ENCODE results near the gene PPY.

The PPY gene

GRCh38 chr17:43913584-43913983, 28.7 kb downstream of the PPY start:
- no peak overlapping the region for H3K4me3 ChIP-seq (ENCODE audit: low read length)
- peaks cover 8% of the 10 kb centered on the region for H3K27me3 ChIP-seq (ENCODE audit: insufficient read depth, low read length)
- H3K9ac ChIP-seq (ENCODE audit: low read depth, low read length) = no peak overlapping the region
- 0 out of 2 replicates have a peak, but pooled peaks cover 5% of the 10 kb centered on the region for H3K4me1 ChIP-seq (ENCODE audit: insufficient read depth, low read length)
- WGBS = 88% methylated on average over 5 of the region's 6 CpGs
- H3K27ac ChIP-seq (ENCODE audit: low read depth, low read length) = no peak overlapping the region
- no peaks in the 10 kb centered on the region for H3K9me3 ChIP-seq (ENCODE audit: insufficient read depth, low read depth, low read length)
- no peaks in the 10 kb centered on the region for H3K36me3 ChIP-seq (ENCODE audit: insufficient read depth, low read length)

GRCh38 chr17:43912635-43913304, 29.5 kb downstream of the PPY start:
- Histone ChIP-seq H3K9ac (ENCODE audit: low read depth, low read length) (no peak overlapping the region), H3K9me3 (ENCODE audit: insufficient read depth, low read depth, low read length) (no peaks in the 10 kb centered on the region), H3K27me3 (ENCODE audit: insufficient read depth, low read length) (peaks cover 13% of the 10 kb centered on the region), H3K4me1 (ENCODE audit: insufficient read depth, low read length) (0 out of 2 replicates have a peak, but pooled peaks cover 5% of the 10 kb centered on the region), H3K36me3 (ENCODE audit: insufficient read depth, low read length) (no peaks in the 10 kb centered on the region), H3K4me3 (ENCODE audit: low read length) (no peak overlapping the region), H3K27ac (ENCODE audit: low read depth, low read length) (no peak overlapping the region)
- 61% methylated on average over 4 of the region's 4 CpGs for WGBS

- H3K27me3 ChIP-seq (ENCODE audit: insufficient read depth, low read length) = peaks cover 13% of the 10 kb centered on the region
- WGBS = 89% methylated on average over 8 of the region's 8 CpGs
Observed at GRCh38 chr17:43911904-43912303, 30.4 kb downstream of the PPY start.

GRCh38 chr17:43909537-43910231, 32.6 kb downstream of the PPY start:
- Histone ChIP-seq H3K27me3 (ENCODE audit: insufficient read depth, low read length) (peaks cover 26% of the 10 kb centered on the region), H3K9me3 (ENCODE audit: insufficient read depth, low read depth, low read length) (no peaks in the 10 kb centered on the region)

More at GRCh38 chr17:43911904-43912303, 30.4 kb downstream of the PPY start:
- no peak overlapping the region for H3K9ac ChIP-seq (ENCODE audit: low read depth, low read length)
- H3K27ac ChIP-seq (ENCODE audit: low read depth, low read length) = no peak overlapping the region
- no peaks in the 10 kb centered on the region for H3K9me3 ChIP-seq (ENCODE audit: insufficient read depth, low read depth, low read length)
- H3K4me1 ChIP-seq (ENCODE audit: insufficient read depth, low read length) = 0 out of 2 replicates have a peak, but pooled peaks cover under 1% of the 10 kb centered on the region
- H3K36me3 ChIP-seq (ENCODE audit: insufficient read depth, low read length) = no peaks in the 10 kb centered on the region
- no peak overlapping the region for H3K4me3 ChIP-seq (ENCODE audit: low read length)

GRCh38 chr17:43907998-43908721, 34.1 kb downstream of the PPY start:
- Histone ChIP-seq H3K27me3 (ENCODE audit: insufficient read depth, low read length) (peaks cover 29% of the 10 kb centered on the region), H3K4me3 (ENCODE audit: low read length) (peak overlapping the region; percentile 71)
- whole genome bisulfite sequencing = 15% methylated on average over 26 of the region's 26 CpGs

More at GRCh38 chr17:43909537-43910231, 32.6 kb downstream of the PPY start:
- 71% methylated on average over 7 of the region's 7 CpGs for WGBS
- H3K4me3 ChIP-seq (ENCODE audit: low read length) = no peak overlapping the region
- H3K9ac ChIP-seq (ENCODE audit: low read depth, low read length) = no peak overlapping the region
- no peak overlapping the region for H3K27ac ChIP-seq (ENCODE audit: low read depth, low read length)
- H3K36me3 ChIP-seq (ENCODE audit: insufficient read depth, low read length) = no peaks in the 10 kb centered on the region
- H3K4me1 ChIP-seq (ENCODE audit: insufficient read depth, low read length) = peaks cover 9% of the 10 kb centered on the region

GRCh38 chr17:43907425-43907981, 34.8 kb downstream of the PPY start, which contains the start of gene MPP2:
Gene MPP2, minus strand, starts transcription at chr17:43907536. Its CDS starts 3,076 bp downstream, at chr17:43904460.
- H3K9ac ChIP-seq (ENCODE audit: low read depth, low read length) = 0 out of 2 replicates have a peak within 1 kb of the TSS, but pooled peaks have one; percentile 40
- WGBS = under 1% methylated on average over 36 of the region's 36 CpGs
- H3K27ac ChIP-seq (ENCODE audit: low read depth, low read length) = peak within 1 kb of the TSS; percentile 47; the same call in 1 of the 2 replicates
- H3K4me3 ChIP-seq (ENCODE audit: low read length) = peak within 1 kb of the TSS; percentile 71
- H3K9me3 ChIP-seq (ENCODE audit: insufficient read depth, low read depth, low read length) = no peaks in the 10 kb centered on the region
- H3K4me1 ChIP-seq (ENCODE audit: insufficient read depth, low read length) = peaks cover 9% of the 10 kb centered on the region
- H3K36me3 ChIP-seq (ENCODE audit: insufficient read depth, low read length) = no peaks in the 10 kb centered on the region
- H3K27me3 ChIP-seq (ENCODE audit: insufficient read depth, low read length) = peaks cover 29% of the 10 kb centered on the region

More at GRCh38 chr17:43907998-43908721, 34.1 kb downstream of the PPY start:
- H3K4me1 ChIP-seq (ENCODE audit: insufficient read depth, low read length) = peaks cover 9% of the 10 kb centered on the region
- H3K27ac ChIP-seq (ENCODE audit: low read depth, low read length) = no peak overlapping the region
- H3K9me3 ChIP-seq (ENCODE audit: insufficient read depth, low read depth, low read length) = no peaks in the 10 kb centered on the region
- H3K36me3 ChIP-seq (ENCODE audit: insufficient read depth, low read length) = no peaks in the 10 kb centered on the region
- H3K9ac ChIP-seq (ENCODE audit: low read depth, low read length) = no peak overlapping the region

- Histone ChIP-seq H3K4me1 (ENCODE audit: insufficient read depth, low read length) (peaks cover 9% of the 10 kb centered on the region), H3K27me3 (ENCODE audit: insufficient read depth, low read length) (peaks cover 29% of the 10 kb centered on the region), H3K4me3 (ENCODE audit: low read length) (peak overlapping the region; percentile 71), H3K9me3 (ENCODE audit: insufficient read depth, low read depth, low read length) (no peaks in the 10 kb centered on the region), H3K9ac (ENCODE audit: low read depth, low read length) (no peak overlapping the region), H3K36me3 (ENCODE audit: insufficient read depth, low read length) (no peaks in the 10 kb centered on the region), H3K27ac (ENCODE audit: low read depth, low read length) (no peak overlapping the region)
- WGBS = under 1% methylated on average over 29 of the region's 29 CpGs
Observed at GRCh38 chr17:43906951-43907424, 35.3 kb downstream of the PPY start.

GRCh38 chr17:43905985-43906852, 36.1 kb downstream of the PPY start:
- H3K4me1 ChIP-seq (ENCODE audit: insufficient read depth, low read length) = peaks cover 15% of the 10 kb centered on the region
- peak overlapping the region; percentile 71 for H3K4me3 ChIP-seq (ENCODE audit: low read length)
- no peak overlapping the region for H3K9ac ChIP-seq (ENCODE audit: low read depth, low read length)
- no peaks in the 10 kb centered on the region for H3K9me3 ChIP-seq (ENCODE audit: insufficient read depth, low read depth, low read length)
- H3K27me3 ChIP-seq (ENCODE audit: insufficient read depth, low read length) = peaks cover 30% of the 10 kb centered on the region
- H3K36me3 ChIP-seq (ENCODE audit: insufficient read depth, low read length) = no peaks in the 10 kb centered on the region
- under 1% methylated on average over 36 of the region's 37 CpGs for WGBS
- H3K27ac ChIP-seq (ENCODE audit: low read depth, low read length) = no peak overlapping the region

GRCh38 chr17:43905400-43905984, 36.8 kb downstream of the PPY start:
- 29% methylated on average over 1 of the region's 3 CpGs for WGBS
- Histone ChIP-seq H3K27me3 (ENCODE audit: insufficient read depth, low read length) (peaks cover 33% of the 10 kb centered on the region), H3K4me3 (ENCODE audit: low read length) (peak overlapping the region; percentile 71), H3K27ac (ENCODE audit: low read depth, low read length) (no peak overlapping the region), H3K9me3 (ENCODE audit: insufficient read depth, low read depth, low read length) (no peaks in the 10 kb centered on the region), H3K4me1 (ENCODE audit: insufficient read depth, low read length) (peaks cover 20% of the 10 kb centered on the region), H3K36me3 (ENCODE audit: insufficient read depth, low read length) (no peaks in the 10 kb centered on the region), H3K9ac (ENCODE audit: low read depth, low read length) (no peak overlapping the region)

Data from HUES64 (cell line).